HepG2 (cell line): ENCODE data around the gene TMEM38A. TPM values are rescaled to one million over a fixed set of nuclear protein-coding genes. Genes with fewer than 3 reads are reported as not detected.

Experiments
- ARNT2 ChIP-seq: sonication (generic); formaldehyde crosslinking; IDR thresholded peaks from 2 replicates; pipeline ENCODE4 v1.8.0; 2022; ENCODE audit warnings: mild to moderate bottlenecking, low read depth, missing genetic modification reagents, moderate library complexity
- DMAP1 ChIP-seq: IDR thresholded peaks from 2 replicates; pipeline ENCODE4 v1.6.1; 2016
- HMGXB4 ChIP-seq, 2 experiments: sonication (generic) in 1 of 2; formaldehyde crosslinking in 1 of 2; IDR thresholded peaks; 2 replicates each; pipeline versions ENCODE4 v1.4.0 to v1.6.1; 2018 to 2020; ENCODE audit warnings: missing genetic modification reagents in 2 of 2, borderline replicate concordance in 1 of 2, low read depth in 1 of 2, mild to moderate bottlenecking in 1 of 2, missing biosample characterization in 1 of 2
- HNRNPUL1 ChIP-seq: fragments of 200-400 bp; formaldehyde crosslinking; IDR thresholded peaks from 2 replicates; pipeline ENCODE4 v1.6.1; 2017; ENCODE audit warnings: low read depth, mild to moderate bottlenecking, low read length, moderate library complexity
- HOXA9 ChIP-seq: sonication (generic); formaldehyde crosslinking; IDR thresholded peaks from 2 replicates; pipeline ENCODE4 v1.8.1; 2022; ENCODE audit warnings: missing genetic modification reagents, mild to moderate bottlenecking, moderate library complexity, borderline replicate concordance
- KDM5A ChIP-seq: fragments of 200-600 bp; sonication (generic); IDR thresholded peaks from 2 replicates; pipeline ENCODE4 v1.7.0; 2018; ENCODE audit warnings: antibody characterized with exemption, mild to moderate bottlenecking, low read length, borderline replicate concordance
- MAFF ChIP-seq: IDR thresholded peaks from 2 replicates; pipeline ENCODE4 v1.6.1; 2011; ENCODE audit warnings: low read depth, low read length, improper control_type of control experiment
- MEIS1 ChIP-seq: sonication (generic); formaldehyde crosslinking; IDR thresholded peaks from 2 replicates; pipeline ENCODE4 v1.9.0; 2021; ENCODE audit warnings: mild to moderate bottlenecking, missing genetic modification reagents, moderate library complexity, borderline replicate concordance
- MYNN ChIP-seq: sonication (generic); formaldehyde crosslinking; IDR thresholded peaks from 2 replicates; pipeline ENCODE4 v1.4.0; 2020; ENCODE audit warnings: mild to moderate bottlenecking, low read depth, missing genetic modification reagents
- NFIB ChIP-seq: sonication (generic); formaldehyde crosslinking; IDR thresholded peaks from 2 replicates; pipeline ENCODE4 v1.9.0; 2021; ENCODE audit warnings: missing genetic modification reagents, mild to moderate bottlenecking, borderline replicate concordance
- NFKB2 ChIP-seq: sonication (generic); formaldehyde crosslinking; IDR thresholded peaks from 2 replicates; pipeline ENCODE4 v1.4.0; 2020; ENCODE audit warnings: missing genetic modification reagents, borderline replicate concordance
- NPAS2 ChIP-seq: sonication (generic); formaldehyde crosslinking; IDR thresholded peaks from 2 replicates; pipeline ENCODE4 v1.8.0; 2022; ENCODE audit warnings: mild to moderate bottlenecking, missing genetic modification reagents, borderline replicate concordance
- SOX5 ChIP-seq: IDR thresholded peaks from 2 replicates; pipeline ENCODE4 v1.6.1; 2016; ENCODE audit warnings: borderline replicate concordance
- SRSF9 ChIP-seq: fragments of 200-400 bp; formaldehyde crosslinking; IDR thresholded peaks from 2 replicates; pipeline ENCODE4 v1.6.1; 2018; ENCODE audit warnings: borderline replicate concordance, mild to moderate bottlenecking, low read depth, low read length; ENCODE audit not compliant: insufficient read depth, poor library complexity, severe bottlenecking
- TBP ChIP-seq: sonication (generic); formaldehyde crosslinking; IDR thresholded peaks from 2 replicates; pipeline ENCODE4 v1.5.0; 2020; ENCODE audit warnings: missing genetic modification reagents
- ZBTB20 ChIP-seq: sonication (generic); formaldehyde crosslinking; IDR thresholded peaks from 2 replicates; pipeline ENCODE4 v1.8.1; 2023; ENCODE audit warnings: missing genetic modification reagents, low read depth, mild to moderate bottlenecking, borderline replicate concordance
- ZFP82 ChIP-seq: sonication (generic); formaldehyde crosslinking; IDR thresholded peaks from 2 replicates; pipeline ENCODE4 v1.5.1; 2020; ENCODE audit warnings: mild to moderate bottlenecking, missing genetic modification reagents, borderline replicate concordance
- ZKSCAN5 ChIP-seq: sonication (generic); formaldehyde crosslinking; IDR thresholded peaks from 2 replicates; pipeline ENCODE4 v1.5.1; 2020; ENCODE audit warnings: mild to moderate bottlenecking, missing genetic modification reagents
- ZNF746 ChIP-seq: sonication (generic); formaldehyde crosslinking; IDR thresholded peaks from 2 replicates; pipeline ENCODE4 v1.8.0; 2022; ENCODE audit warnings: mild to moderate bottlenecking, missing genetic modification reagents
- ZXDC ChIP-seq: sonication (generic); formaldehyde crosslinking; IDR thresholded peaks from 2 replicates; pipeline ENCODE4 v1.5.0; 2020; ENCODE audit warnings: mild to moderate bottlenecking, missing genetic modification reagents
- polyA plus RNA-seq, 8 experiments: library from polyadenylated mRNA; depleted of rRNA in 3 of 8; stranded (reverse) in 7 of 8; unstranded in 1 of 8; fragments of >200 nt; fragmentation: Illumina TruSeq in 4 of 8; extraction: Trizol in 4 of 8; gene quantifications; 2 replicates each; pipeline versions ENCODE4 v1.2.1 to v1.2.3, GENCODE V29; 2011 to 2016; ENCODE audit warnings: low read depth in 4 of 8, missing spikeins in 1 of 8, mixed read lengths in 1 of 8; ENCODE audit not compliant: insufficient read depth in 1 of 8
- total RNA-seq, 5 experiments: library from RNA; depleted of rRNA; stranded (reverse); fragments of >200 nt; fragmentation: Illumina TruSeq; extraction: Trizol; gene quantifications; 2 replicates each; pipeline ENCODE4 v1.2.3, GENCODE V29; 2016; ENCODE audit warnings: low read depth in 1 of 5

TMEM38A gene
- total and polyA plus RNA-seq, 2 of the 13 experiments (the other 11 are each of a cell fraction or from before 2014, with no cell fraction given): 4.8 to 6.8 TPM

GRCh38 chr19:16659832-16660708 lies 869 bp upstream of the TMEM38A start, which contains the start of gene SMIM7 (continued):
- TF ChIP-seq HNRNPUL1: no peak
- TF ChIP-seq HMGXB4 (CRISPR knock-in tag; IDR thresholded peaks at IDR 0.05; ENCODE audit: borderline replicate concordance in 1 of 2, low read depth in 1 of 2): peak in 1 of 2 experiments; percentile 15; a peak in 1 of 4 replicates
- TF ChIP-seq NPAS2: no peak
- TF ChIP-seq ZNF746 (CRISPR knock-in tag): no peak
- 0 out of 2 replicates have a peak, but pooled peaks have one; percentile 39 for TF ChIP-seq ZKSCAN5 (CRISPR knock-in tag)
- TF ChIP-seq ZXDC (CRISPR knock-in tag): no peak; the same call in 1 of the 2 replicates
- TF ChIP-seq MAFF: no peak
- TF ChIP-seq SOX5 (CRISPR knock-in tag): peak; percentile 53; the same call in 1 of the 2 replicates
- peak; percentile 95 for TF ChIP-seq KDM5A
- no peak for TF ChIP-seq ZFP82 (CRISPR knock-in tag)
- TF ChIP-seq DMAP1 (CRISPR knock-in tag): peak; percentile 83; the same call in 1 of the 2 replicates
- TF ChIP-seq MEIS1: no peak; the same call in 1 of the 2 replicates
- TF ChIP-seq MYNN (CRISPR knock-in tag): no peak
- TF ChIP-seq SRSF9: no peak
- TF ChIP-seq NFIB (CRISPR knock-in tag): no peak
- no peak for TF ChIP-seq ZBTB20
- no peak for TF ChIP-seq TBP
- no peak for TF ChIP-seq HOXA9 (CRISPR knock-in tag)
- TF ChIP-seq NFKB2 (CRISPR knock-in tag): peak; percentile 89; the same call in 1 of the 2 replicates
- TF ChIP-seq ARNT2 (CRISPR knock-in tag): peak; percentile 56
